Activated CD8-positive, alpha-beta memory T cell treated with anti-CD3 and anti-CD28 coated beads, Interleukin-2, amount 50 U/mL, for 24 hours (primary cell): ENCODE results near the gene EXOC6B.

Source experiments
- DNase-seq: peaks from one replicate; pipeline ENCODE4 v3.0.0-alpha.2; 2020; ENCODE audit errors: extremely low read depth

The EXOC6B gene

GRCh38 chr2:72825257-72826155 is at the start of gene EXOC6B:
Gene EXOC6B, minus strand, starts transcription at chr2:72826033.
- DNase-seq: peak; percentile 67

GRCh38 chr2:72871880-72872279 is 46.0 kb upstream of the EXOC6B start:
- DNase-seq: no peak

GRCh38 chr2:72871060-72871459 is 45.2 kb upstream of the EXOC6B start:
- DNase-seq: no peak

- no peak for DNase-seq
Observed at GRCh38 chr2:72864500-72864899, 38.7 kb upstream of the EXOC6B start.

- DNase-seq: no peak
Observed at GRCh38 chr2:72863046-72863445, 37.2 kb upstream of the EXOC6B start.

- DNase-seq: peak; percentile 67
Observed at GRCh38 chr2:72862239-72862988, 36.6 kb upstream of the EXOC6B start.

GRCh38 chr2:72859831-72860262 is 34.0 kb upstream of the EXOC6B start:
- peak; percentile 18 for DNase-seq

GRCh38 chr2:72851333-72851732 is 25.5 kb upstream of the EXOC6B start:
- no peak for DNase-seq

GRCh38 chr2:72849138-72849462 is 23.3 kb upstream of the EXOC6B start:
- DNase-seq: no peak

GRCh38 chr2:72848436-72849137 is 22.8 kb upstream of the EXOC6B start:
- DNase-seq: no peak

- no peak for DNase-seq
Observed at GRCh38 chr2:72847534-72848315, 21.9 kb upstream of the EXOC6B start.

GRCh38 chr2:72846171-72847095 is 20.6 kb upstream of the EXOC6B start:
- DNase-seq: no peak

- DNase-seq: no peak
Observed at GRCh38 chr2:72843301-72843700, 17.5 kb upstream of the EXOC6B start.

- DNase-seq: no peak
Observed at GRCh38 chr2:72841462-72842125, 15.8 kb upstream of the EXOC6B start.

- DNase-seq: no peak
Observed at GRCh38 chr2:72840066-72840465, 14.2 kb upstream of the EXOC6B start.

- no peak for DNase-seq
Observed at GRCh38 chr2:72837171-72837570, 11.3 kb upstream of the EXOC6B start.

GRCh38 chr2:72835403-72835802 is 9.6 kb upstream of the EXOC6B start:
- DNase-seq: no peak

GRCh38 chr2:72834596-72834995 is 8.8 kb upstream of the EXOC6B start:
- DNase-seq: no peak

GRCh38 chr2:72833084-72833714 is 7.4 kb upstream of the EXOC6B start:
- DNase-seq: no peak
